H1 (cell line): Measurements from ENCODE around the gene GAPDHS. TPM values are rescaled to one million over a fixed set of nuclear protein-coding genes. Genes with fewer than 3 reads are reported as not detected.

Experiments used
- CHD1 ChIP-seq: IDR thresholded peaks from 2 replicates; pipeline ENCODE4 v1.6.1; 2012; ENCODE audit warnings: low read depth, low read length, improper control_type of control experiment
- CHD2 ChIP-seq: IDR thresholded peaks from 2 replicates; pipeline ENCODE4 v1.6.1; 2012; ENCODE audit warnings: low read length, improper control_type of control experiment
- CHD7 ChIP-seq: fragments of 300-600 bp; sonication (generic); IDR thresholded peaks from 2 replicates; pipeline ENCODE4 v1.7.1; 2012; ENCODE audit warnings: low read length, moderate library complexity, mild to moderate bottlenecking, inconsistent platforms; ENCODE audit not compliant: insufficient replicate concordance
- CREB1 ChIP-seq: IDR thresholded peaks from 2 replicates; pipeline ENCODE4 v1.6.1; 2012; ENCODE audit warnings: inconsistent platforms
- FOSL1 ChIP-seq: IDR thresholded peaks from 2 replicates; pipeline ENCODE4 v1.6.1; 2011; ENCODE audit warnings: mild to moderate bottlenecking, low read depth, low read length, moderate library complexity; ENCODE audit not compliant: insufficient read depth
- KDM5A ChIP-seq: fragments of 200-600 bp; IDR thresholded peaks from 2 replicates; pipeline ENCODE4 v1.7.1; 2012; ENCODE audit warnings: mild to moderate bottlenecking, low read length, inconsistent platforms, mixed read lengths
- MAX ChIP-seq: IDR thresholded peaks from 2 replicates; pipeline ENCODE4 v1.6.1; 2012; ENCODE audit warnings: inconsistent platforms
- PHF8 ChIP-seq: fragments of 200-600 bp; sonication (generic); conservative IDR thresholded peaks from 2 replicates; pipeline ENCODE4 v1.7.1; 2012; ENCODE audit warnings: low read depth, mild to moderate bottlenecking, inconsistent platforms, low read length, moderate library complexity
- POU5F1 ChIP-seq: IDR thresholded peaks from 2 replicates; pipeline ENCODE4 v1.6.1; 2011; ENCODE audit warnings: low read depth, mild to moderate bottlenecking, low read length, moderate library complexity
- SIN3A ChIP-seq, 2 experiments: IDR thresholded peaks in 1 of 2; conservative IDR thresholded peaks in 1 of 2; 2 replicates each; pipeline ENCODE4 v1.6.1; 2011 to 2012; ENCODE audit warnings: low read length in 2 of 2, improper control_type of control experiment in 1 of 2, low read depth in 1 of 2, mild to moderate bottlenecking in 1 of 2
- SIX5 ChIP-seq: IDR thresholded peaks from 2 replicates; pipeline ENCODE4 v1.6.1; 2011; ENCODE audit warnings: mild to moderate bottlenecking, low read depth, low read length
- TAF7 ChIP-seq: optimal IDR thresholded peaks from 2 replicates; pipeline ENCODE3; 2011; ENCODE audit warnings: low read depth, mild to moderate bottlenecking, inconsistent platforms, low read length, moderate library complexity, borderline replicate concordance
- polyA plus RNA-seq, 7 experiments: library from polyadenylated mRNA; depleted of rRNA in 3 of 7; stranded (reverse) in 5 of 7; unstranded in 2 of 7; fragments of >200 nt in 5 of 7; fragments of 200-250 nt in 2 of 7; gene quantifications; 1 replicate in 5 of 7; 2 replicates in 1 of 7; 4 replicates in 1 of 7; pipeline versions ENCODE4 v1.2.1 to v1.2.3, GENCODE V29; 2011 to 2013; ENCODE audit warnings: missing spikeins in 2 of 7, mixed read lengths in 2 of 7
- total RNA-seq: library from RNA; stranded (reverse); fragmentation: NEBNext Ultra II Directional; extraction: Animal tissue kit (Norgen Biotek cat#: 25700); gene quantifications from 2 replicates; pipeline ENCODE4 v1.2.1, GENCODE V29; 2021

The GAPDHS gene
- total and polyA plus RNA-seq, 2 of the 8 experiments (the other 6 are each of a cell fraction or from before 2014, with no cell fraction given) = 0.26 TPM; not detected in 1

- TF ChIP-seq CHD7 (no peak), TAF7 (no peak), SIX5 (no peak), KDM5A (no peak), FOSL1 (no peak), CHD2 (no peak), CHD1 (no peak), POU5F1 (no peak), SIN3A (conservative IDR thresholded peaks at IDR 0.05 in 1 of 2, IDR thresholded peaks at IDR 0.05 in 1 of 2; ENCODE audit: low read depth in 1 of 2, low read length in 2 of 2) (no peak), MAX (no peak), PHF8 (no peak), CREB1 (no peak)
- TF ChIP-seq, all 59 proteins: peak for 0
Measured at GRCh38 chr19:35486268-35486708, 47.0 kb upstream of the GAPDHS start (continued).
